B cell (primary cell): ENCODE measurements around the gene TBCCD1. TPM values are rescaled to one million over a fixed set of nuclear protein-coding genes. Genes with fewer than 3 reads are reported as not detected.
"Not testable (repeated sequence)": the region's sequence is repeated elsewhere in the genome, so short reads cannot be mapped to it uniquely, and the experiment has no call there.

ENCODE experiments used
- ATAC-seq: fragments of 200-7000 bp; cut with Tn5 transposase; one replicate; pipeline ENCODE4 v1.10.0; 2021; ENCODE audit warnings: low read depth, mild to moderate bottlenecking, moderate number of reproducible peaks, moderate library complexity
- CTCF ChIA-PET: fragments of 350-600 bp; sonication (Branson Sonifier 250); formaldehyde crosslinking; loops from one replicate; lab custom pipeline; 2021; ENCODE audit warnings: antibody characterized with exemption, inconsistent platforms; lab: Charles Lee
- POLR2A ChIA-PET: fragments of 350-600 bp; sonication (Branson Sonifier 250); formaldehyde crosslinking; loops from one replicate; lab custom pipeline; 2021; ENCODE audit warnings: antibody characterized with exemption; lab: Charles Lee
- DNase-seq: peaks from one replicate; pipeline ENCODE4 v3.0.0; 2013
- H2AFZ ChIP-seq: 2 replicates; pipeline ENCODE4 v1.6.1; 2012; ENCODE audit warnings: mild to moderate bottlenecking, low read depth, low read length; ENCODE audit not compliant: insufficient read depth, poor library complexity, severe bottlenecking
- H3K27ac ChIP-seq, 2 donors: 1 replicate in 1 of 2; 2 replicates in 1 of 2; pipeline ENCODE4 v1.5.1; 2012 to 2013; ENCODE audit warnings: low read length in 2 of 2, mild to moderate bottlenecking in 2 of 2, moderate library complexity in 1 of 2
- H3K27me3 ChIP-seq, 4 experiments: fragments of 200-600 bp in 1 of 4; sonication (generic) in 1 of 4; replicated peaks in 1 of 4; 1 replicate in 2 of 4; 2 replicates in 2 of 4; pipeline versions ENCODE4 v1.6.1 to v1.7.0; 2013 to 2016; ENCODE audit warnings: low read length in 3 of 4, mild to moderate bottlenecking in 2 of 4, mixed read lengths in 1 of 4, moderate library complexity in 1 of 4; ENCODE audit not compliant: insufficient read depth in 4 of 4, control insufficient read depth in 3 of 4; ENCODE audit errors: control extremely low read depth in 1 of 4
- H3K36me3 ChIP-seq, 2 experiments: replicated peaks in 1 of 2; 1 replicate in 1 of 2; 2 replicates in 1 of 2; pipeline versions ENCODE4 v1.6.1 to v1.7.1; 2013; ENCODE audit warnings: low read length in 1 of 2; ENCODE audit not compliant: insufficient read depth in 2 of 2, control insufficient read depth in 1 of 2; ENCODE audit errors: control extremely low read depth in 1 of 2, extremely low read depth in 1 of 2
- H3K4me1 ChIP-seq, 2 donors: fragments of 200-600 bp in 1 of 2; sonication (generic) in 1 of 2; 1 replicate in 1 of 2; 2 replicates in 1 of 2; pipeline versions ENCODE4 v1.5.1 to v1.6.1; 2013 to 2017; ENCODE audit warnings: low read length in 2 of 2; ENCODE audit not compliant: control insufficient read depth in 2 of 2, insufficient read depth in 2 of 2
- H3K4me2 ChIP-seq: replicated peaks from 2 replicates; pipeline ENCODE3; 2012; ENCODE audit warnings: mild to moderate bottlenecking, low read depth, low read length; ENCODE audit not compliant: poor library complexity, severe bottlenecking
- H3K4me3 ChIP-seq, 5 experiments: fragments of 200-600 bp in 1 of 5; sonication (generic) in 1 of 5; 1 replicate in 3 of 5; 2 replicates in 2 of 5; pipeline versions ENCODE4 v1.5.1 to v1.7.0; 2011 to 2016; ENCODE audit warnings: low read length in 4 of 5, mild to moderate bottlenecking in 4 of 5, low read depth in 2 of 5, control low read depth in 1 of 5, moderate library complexity in 1 of 5; ENCODE audit not compliant: insufficient read depth in 1 of 5; ENCODE audit errors: control extremely low read depth in 1 of 5, extremely low read depth in 1 of 5
- H3K79me2 ChIP-seq: fragments of 200-600 bp; sonication (generic); one replicate; pipeline ENCODE4 v1.6.0; 2016; ENCODE audit warnings: low read length; ENCODE audit not compliant: control insufficient read depth, insufficient read depth
- H3K9ac ChIP-seq: fragments of 200-600 bp; sonication (generic); 2 replicates; pipeline ENCODE4 v1.6.1; 2017; ENCODE audit warnings: mild to moderate bottlenecking, low read length, moderate library complexity
- H3K9me3 ChIP-seq, 3 donors: one replicate each; pipeline versions ENCODE4 v1.6.1 to v1.7.1; 2013; ENCODE audit warnings: low read length in 2 of 3; ENCODE audit not compliant: control insufficient read depth in 2 of 3, insufficient read depth in 1 of 3; ENCODE audit errors: control extremely low read depth in 1 of 3
- H4K20me1 ChIP-seq: 2 replicates; pipeline ENCODE4 v1.6.0; 2012; ENCODE audit warnings: mild to moderate bottlenecking, low read length; ENCODE audit not compliant: insufficient read depth, control insufficient read depth, poor library complexity, severe bottlenecking
- H3K27ac Mint-ChIP-seq: one replicate; pipeline ENCODE4 v1.8.0; 2021; ENCODE audit warnings: mixed read lengths
- H3K27me3 Mint-ChIP-seq: one replicate; pipeline ENCODE4 v1.8.0; 2021; ENCODE audit warnings: mixed read lengths
- H3K4me1 Mint-ChIP-seq: one replicate; pipeline ENCODE4 v1.8.0; 2021; ENCODE audit warnings: mixed read lengths
- H3K4me3 Mint-ChIP-seq: one replicate; pipeline ENCODE4 v1.8.0; 2021; ENCODE audit warnings: mixed read lengths
- H3K9me3 Mint-ChIP-seq: one replicate; pipeline ENCODE4 v1.8.0; 2022; ENCODE audit warnings: mixed read lengths; ENCODE audit not compliant: insufficient read depth
- CTCF ChIP-seq: fragments of 200-600 bp; IDR thresholded peaks from one replicate; pipeline ENCODE4 v1.8.0; 2022; ENCODE audit warnings: antibody characterized with exemption, mild to moderate bottlenecking
- EZH2 ChIP-seq: IDR thresholded peaks from 2 replicates; pipeline ENCODE4 v1.6.1; 2012; ENCODE audit warnings: borderline replicate concordance, low read depth, mild to moderate bottlenecking, moderate library complexity, low read length; ENCODE audit not compliant: insufficient read depth, poor library complexity, severe bottlenecking
- WGBS: methylation state at CpG from one replicate; pipeline ENCODE4 v1.1.5; 2013; ENCODE audit warnings: missing lambda C conversion rate; ENCODE audit not compliant: insufficient coverage; 5-methylcytosine and 5-hydroxymethylcytosine counted together
- intact Hi-C: fragments of 100-400 bp; cut with micrococcal nuclease; formaldehyde crosslinking; loops from one replicate; pipeline ENCODE4 v1.10.0; 2022
- polyA plus RNA-seq: library from polyadenylated mRNA; depleted of rRNA; stranded (reverse); fragments of >200 nt; gene quantifications from 2 replicates; pipeline ENCODE4 v1.2.3, GENCODE V29; 2012
- total RNA-seq, 2 donors: library from RNA; stranded (reverse); fragments of 120-200 nt in 1 of 2; gene quantifications; 1 replicate in 1 of 2; 2 replicates in 1 of 2; pipeline versions ENCODE4 v1.2.3 to v1.2.4, GENCODE V29; 2013 to 2022

TBCCD1 gene
- total and polyA plus RNA-seq, 2 donors (not counting 1 experiment from before 2014, with no cell fraction given), result 15.9 to 17.3 TPM

- H3K79me2 ChIP-seq, H3K9me3 Mint-ChIP-seq, H3K36me3 ChIP-seq, H3K4me3 ChIP-seq, POLR2A ChIA-PET, H4K20me1 ChIP-seq, H3K9me3 ChIP-seq, H2AFZ ChIP-seq, H3K9ac ChIP-seq, ATAC-seq, H3K4me3 Mint-ChIP-seq, DNase-seq, H3K27me3 Mint-ChIP-seq, H3K27me3 ChIP-seq: not testable (repeated sequence)
- Mint-ChIP-seq H3K27ac (peak overlapping the region; percentile 94), H3K4me1 (peaks cover 85% of the 10 kb centered on the region)
- no CpG with 5 or more reads among the region's 3 CpGs for WGBS
- Histone ChIP-seq H3K4me2 (peak overlapping the region; percentile 72), H3K27ac (peak overlapping the region in 1 of 2 donors; percentile 82), H3K4me1 (peaks cover 72 to 73% of the 10 kb centered on the region in 2 donors)
- intact Hi-C loops, result loop anchor here (5.0 kb wide), 1 partner anchor 169 kb away; the partner anchor contains the start of gene DGKG
- CTCF ChIA-PET, result interaction anchor here (1.5 to 13.9 kb wide), 2 partner anchors 9 to 274 kb away, joined by 6 to 559 read pairs; no protein-coding TSS in a partner anchor
These were observed 35.4 kb downstream of the TBCCD1 start for GRCh38 chr3:186531694-186532093.

GRCh38 chr3:186530415-186530814, 36.7 kb downstream of the TBCCD1 start:
- TF ChIP-seq CTCF, result no peak
- TF ChIP-seq EZH2, result no peak
- intact Hi-C loops, result loop anchor here (5.0 kb wide), 1 partner anchor 168 kb away; the partner anchor contains the start of gene DGKG
- Histone ChIP-seq H4K20me1 (no peaks in the 10 kb centered on the region), H3K36me3 (no peaks in the 10 kb centered on the region), H3K4me1 (peaks cover 79 to 85% of the 10 kb centered on the region in 2 donors), H3K9ac (no peak overlapping the region), H3K4me2 (no peak overlapping the region), H3K4me3 (no peak overlapping the region), H3K9me3 (peaks cover 0 to 5% (median 2%) of the 10 kb centered on the region in 3 donors), H3K27ac (no peak overlapping the region), H3K79me2 (no peaks in the 10 kb centered on the region), H3K27me3 (peaks cover 0 to 2% (median 0%) of the 10 kb centered on the region in 4 experiments), H2AFZ (no peak overlapping the region)
- Mint-ChIP-seq H3K4me3 (no peak overlapping the region), H3K9me3 (no peaks in the 10 kb centered on the region), H3K4me1 (peaks cover 90% of the 10 kb centered on the region), H3K27me3 (no peaks in the 10 kb centered on the region), H3K27ac (peak overlapping the region; percentile 18)
- DNase-seq, result no peak
- no peak for ATAC-seq
- POLR2A ChIA-PET, result no interaction called here
- CTCF ChIA-PET, result interaction anchor here (0.6 to 2.6 kb wide), 4 partner anchors 10 to 275 kb away, joined by 4 to 27 read pairs (median 4); no protein-coding TSS in a partner anchor
